ENCODE results near the gene PPCDC. TPM values are rescaled to one million over a fixed set of nuclear protein-coding genes. Genes with fewer than 3 reads are reported as not detected.

Gene PPCDC
- total RNA-seq, 1 donor from 2014 or later, result 19.1 TPM

DNA sequence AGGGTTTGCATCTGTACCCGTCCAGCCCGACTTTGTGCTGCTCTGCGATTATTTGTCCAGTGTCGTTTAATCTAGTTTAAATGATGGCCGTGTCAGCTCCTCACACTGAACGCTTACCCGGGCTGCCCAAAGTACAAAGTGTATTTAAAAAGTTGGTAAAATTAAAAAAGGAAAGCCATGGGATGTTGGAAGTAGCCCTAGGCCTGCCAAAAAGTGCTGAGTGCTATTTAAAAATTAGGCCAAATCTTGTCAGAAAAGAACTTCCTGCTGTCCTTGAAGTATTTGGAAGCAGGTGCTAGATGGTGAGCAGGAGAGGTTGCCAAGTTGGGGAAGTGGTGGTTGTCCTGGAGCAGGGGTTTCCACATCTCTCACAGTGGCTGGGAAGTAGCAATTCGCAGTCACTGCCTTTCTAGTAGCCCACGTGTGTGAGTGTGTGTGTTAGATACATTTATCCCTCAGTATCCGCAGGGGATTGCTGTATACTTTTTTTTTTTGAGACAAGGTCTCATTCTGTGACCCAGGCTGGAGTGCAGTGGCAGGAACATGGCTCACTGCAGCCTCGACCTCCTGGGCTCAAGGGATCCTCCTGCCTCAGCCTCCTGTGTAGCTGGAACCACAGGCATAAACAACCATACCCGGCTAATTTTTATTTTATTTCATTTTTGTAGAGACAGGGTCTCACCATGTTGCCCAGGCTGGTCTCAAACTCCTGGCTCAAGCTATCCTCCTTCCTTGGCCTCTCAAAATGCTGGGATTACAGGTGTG lies 664 bp downstream of the PPCDC start:
- no peaks in the 10 kb centered on the region for H3K27me3 Mint-ChIP-seq
- TF ChIP-seq, protein P1, sequence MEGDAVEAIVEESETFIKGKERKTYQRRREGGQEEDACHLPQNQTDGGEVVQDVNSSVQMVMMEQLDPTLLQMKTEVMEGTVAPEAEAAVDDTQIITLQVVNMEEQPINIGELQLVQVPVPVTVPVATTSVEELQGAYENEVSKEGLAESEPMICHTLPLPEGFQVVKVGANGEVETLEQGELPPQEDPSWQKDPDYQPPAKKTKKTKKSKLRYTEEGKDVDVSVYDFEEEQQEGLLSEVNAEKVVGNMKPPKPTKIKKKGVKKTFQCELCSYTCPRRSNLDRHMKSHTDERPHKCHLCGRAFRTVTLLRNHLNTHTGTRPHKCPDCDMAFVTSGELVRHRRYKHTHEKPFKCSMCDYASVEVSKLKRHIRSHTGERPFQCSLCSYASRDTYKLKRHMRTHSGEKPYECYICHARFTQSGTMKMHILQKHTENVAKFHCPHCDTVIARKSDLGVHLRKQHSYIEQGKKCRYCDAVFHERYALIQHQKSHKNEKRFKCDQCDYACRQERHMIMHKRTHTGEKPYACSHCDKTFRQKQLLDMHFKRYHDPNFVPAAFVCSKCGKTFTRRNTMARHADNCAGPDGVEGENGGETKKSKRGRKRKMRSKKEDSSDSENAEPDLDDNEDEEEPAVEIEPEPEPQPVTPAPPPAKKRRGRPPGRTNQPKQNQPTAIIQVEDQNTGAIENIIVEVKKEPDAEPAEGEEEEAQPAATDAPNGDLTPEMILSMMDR (conservative IDR thresholded peaks at IDR 0.05), result no peak

DNA sequence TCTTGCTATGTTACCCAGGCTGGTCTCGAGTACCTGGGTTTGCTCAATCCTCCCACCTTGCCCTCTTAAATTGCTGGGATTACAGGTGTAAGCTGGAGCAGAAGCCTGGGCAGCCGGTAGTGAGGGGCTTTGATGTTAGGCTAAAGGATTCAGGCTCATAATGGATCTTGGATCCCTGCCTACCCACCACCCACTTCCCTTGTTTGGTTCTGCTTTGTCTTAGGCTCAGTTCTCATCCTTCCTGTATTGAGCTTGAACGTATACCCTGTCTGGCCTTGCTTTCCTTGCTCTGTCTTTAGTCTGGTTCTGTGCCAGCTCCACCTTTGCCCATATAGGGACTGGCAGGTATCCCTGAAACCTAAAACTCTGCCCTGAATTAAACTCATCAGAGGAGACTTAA lies 1.7 kb downstream of the PPCDC start:
- H3K27me3 Mint-ChIP-seq, result no peaks in the 10 kb centered on the region
- TF ChIP-seq, protein P1 (conservative IDR thresholded peaks at IDR 0.05), result no peak
- DNase-seq (ENCODE audit: extremely low spot score, unreplicated experiment), result no peak
- H3K9me3 Mint-ChIP-seq, result no peaks in the 10 kb centered on the region
- peak overlapping the region; percentile 99 for H3K4me3 Mint-ChIP-seq
- peak overlapping the region; percentile 22 for H3K27ac Mint-ChIP-seq
- H3K36me3 Mint-ChIP-seq, result no peaks in the 10 kb centered on the region
- H3K4me1 Mint-ChIP-seq (ENCODE audit: unreplicated experiment), result peaks cover 22% of the 10 kb centered on the region

More for the DNA sequence above, 664 bp downstream of the PPCDC start:
- Mint-ChIP-seq H3K9me3 (no peaks in the 10 kb centered on the region), H3K36me3 (no peaks in the 10 kb centered on the region), H3K4me1 (ENCODE audit: unreplicated experiment) (peaks cover 17% of the 10 kb centered on the region), H3K27ac (peak overlapping the region; percentile 95), H3K4me3 (peak overlapping the region; percentile 99)
- DNase-seq (ENCODE audit: extremely low spot score, unreplicated experiment), result no peak

DNA sequence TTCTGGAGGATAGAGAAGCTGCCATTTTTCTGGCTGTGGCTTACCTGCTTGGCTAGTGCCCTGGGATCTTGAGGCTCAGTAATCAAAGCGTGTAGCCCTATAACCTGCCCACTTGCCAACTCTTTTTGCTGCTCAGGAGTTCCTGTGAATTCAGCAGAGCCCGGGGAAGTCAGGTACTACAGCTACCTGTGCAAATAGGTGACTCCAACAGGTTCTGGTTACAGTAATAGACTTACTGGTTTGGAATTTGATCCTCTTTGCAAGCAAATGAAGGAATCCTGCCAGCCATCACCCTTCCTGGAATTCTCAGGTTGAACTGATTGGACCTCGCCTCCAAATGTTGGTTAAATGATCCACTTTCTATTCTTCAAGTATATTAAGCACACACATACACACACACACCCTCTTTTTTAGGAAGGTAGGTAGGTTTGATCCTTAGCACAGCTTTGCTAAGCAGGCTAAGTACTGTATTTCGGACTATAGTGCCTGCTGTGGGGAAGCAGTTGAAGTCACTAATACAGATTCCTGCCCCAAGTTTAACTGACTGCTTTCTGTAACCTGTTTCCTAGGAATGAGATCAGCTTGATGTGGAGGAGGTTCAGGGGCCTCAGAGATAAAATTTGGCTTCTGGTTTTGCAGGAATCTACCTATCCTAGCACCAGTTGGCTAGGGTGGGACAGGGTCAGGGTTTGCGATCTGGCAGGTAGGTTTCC lies 2.3 kb downstream of the PPCDC start:
- H3K4me3 Mint-ChIP-seq, result peak overlapping the region; percentile 99
- H3K4me1 Mint-ChIP-seq (ENCODE audit: unreplicated experiment), result peaks cover 22% of the 10 kb centered on the region
- H3K9me3 Mint-ChIP-seq, result no peaks in the 10 kb centered on the region
- no peak for DNase-seq (ENCODE audit: extremely low spot score, unreplicated experiment)
- TF ChIP-seq, protein P1 (conservative IDR thresholded peaks at IDR 0.05), result no peak
- H3K27me3 Mint-ChIP-seq, result no peaks in the 10 kb centered on the region
- peak overlapping the region; percentile 22 for H3K27ac Mint-ChIP-seq
- no peaks in the 10 kb centered on the region for H3K36me3 Mint-ChIP-seq

DNA sequence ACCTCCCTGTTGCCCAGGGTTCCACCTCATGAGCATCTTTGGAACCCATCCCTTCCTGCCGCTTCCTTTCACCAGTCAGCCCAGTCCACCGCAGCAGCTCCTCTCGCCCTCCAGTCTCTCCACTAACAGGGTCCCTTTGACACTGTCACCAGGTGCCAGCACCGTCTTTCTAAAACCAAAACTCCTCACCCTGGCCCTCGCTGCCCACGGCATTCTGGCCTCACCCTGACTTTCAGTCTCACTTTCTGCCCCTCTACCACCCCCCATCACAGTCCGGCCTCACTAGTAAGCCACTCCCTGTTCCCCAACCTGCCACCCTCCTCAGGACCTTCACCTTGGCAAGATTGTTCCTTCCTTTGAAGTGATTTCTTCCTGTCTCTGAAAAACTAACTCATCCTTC lies 4.2 kb downstream of the PPCDC start:
- H3K4me1 Mint-ChIP-seq (ENCODE audit: unreplicated experiment), result peaks cover 34% of the 10 kb centered on the region
- TF ChIP-seq, protein P1 (conservative IDR thresholded peaks at IDR 0.05), result no peak
- H3K9me3 Mint-ChIP-seq, result no peaks in the 10 kb centered on the region
- peaks cover 9% of the 10 kb centered on the region for H3K36me3 Mint-ChIP-seq
- DNase-seq (ENCODE audit: extremely low spot score, unreplicated experiment), result no peak
- H3K27ac Mint-ChIP-seq, result no peak overlapping the region
- H3K27me3 Mint-ChIP-seq, result no peaks in the 10 kb centered on the region
- H3K4me3 Mint-ChIP-seq, result no peak overlapping the region

DNA sequence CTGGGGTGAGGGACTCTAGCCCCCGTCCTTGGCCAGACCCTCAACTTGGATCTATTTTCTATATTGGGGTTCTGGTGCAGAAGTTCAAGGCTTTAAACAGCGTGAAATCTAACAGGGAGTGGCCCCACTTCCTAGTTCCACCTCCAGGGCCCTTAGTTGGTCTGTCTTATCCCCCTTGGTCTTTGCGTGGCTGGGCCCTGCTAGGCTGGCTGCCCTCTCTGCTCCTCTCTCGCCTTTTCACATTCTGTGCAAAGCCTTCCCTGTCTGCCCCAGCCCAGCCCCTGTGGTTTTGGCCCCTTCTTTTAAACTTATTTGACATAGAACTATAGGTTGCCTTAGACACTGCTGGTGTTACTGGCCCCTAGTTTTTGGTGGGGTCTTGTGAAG lies 5.6 kb downstream of the PPCDC start:
- no peaks in the 10 kb centered on the region for H3K9me3 Mint-ChIP-seq
- H3K4me1 Mint-ChIP-seq (ENCODE audit: unreplicated experiment), result peaks cover 32% of the 10 kb centered on the region
- peak overlapping the region; percentile 60 for H3K4me3 Mint-ChIP-seq
- no peaks in the 10 kb centered on the region for H3K27me3 Mint-ChIP-seq
- TF ChIP-seq, protein P1 (conservative IDR thresholded peaks at IDR 0.05), result no peak
- peaks cover 14% of the 10 kb centered on the region for H3K36me3 Mint-ChIP-seq
- peak overlapping the region; percentile 88 for H3K27ac Mint-ChIP-seq
- no peak for DNase-seq (ENCODE audit: extremely low spot score, unreplicated experiment)

Data from type B pancreatic cell (in vitro differentiated cells).